Hepatocyte (in vitro differentiated cells): ENCODE results near the gene PTX4. TPM values are rescaled to one million over a fixed set of nuclear protein-coding genes. Genes with fewer than 3 reads are reported as not detected.

Source experiments
- DNase-seq: peaks from one replicate; pipeline ENCODE4 v3.0.0-alpha.2; 2016; ENCODE audit warnings: low spot score
- H2AFZ ChIP-seq: fragments of 200-600 bp; sonication (generic); 2 replicates; pipeline ENCODE4 v1.6.0; 2016; ENCODE audit warnings: antibody characterized with exemption, mild to moderate bottlenecking
- H3K27ac ChIP-seq: fragments of 200-600 bp; sonication (generic); 2 replicates; pipeline ENCODE4 v1.5.1; 2016; ENCODE audit warnings: mild to moderate bottlenecking
- H3K27me3 ChIP-seq: fragments of 200-600 bp; sonication (generic); 2 replicates; pipeline ENCODE4 v1.6.1; 2016
- H3K36me3 ChIP-seq: fragments of 200-600 bp; sonication (generic); replicated peaks from 2 replicates; pipeline ENCODE4 v1.5.1; 2016; ENCODE audit warnings: low read depth; ENCODE audit not compliant: insufficient read depth
- H3K4me1 ChIP-seq: fragments of 200-600 bp; sonication (generic); 2 replicates; pipeline ENCODE4 v1.5.1; 2016; ENCODE audit warnings: mild to moderate bottlenecking, moderate library complexity; ENCODE audit not compliant: insufficient read depth
- H3K4me2 ChIP-seq: fragments of 200-600 bp; sonication (generic); 2 replicates; pipeline ENCODE4 v1.6.0; 2016
- H3K4me3 ChIP-seq: fragments of 200-600 bp; sonication (generic); 2 replicates; pipeline ENCODE4 v1.5.1; 2016; ENCODE audit warnings: mild to moderate bottlenecking
- H3K79me2 ChIP-seq: fragments of 200-600 bp; sonication (generic); 2 replicates; pipeline ENCODE4 v1.6.0; 2017; ENCODE audit warnings: mild to moderate bottlenecking
- H3K9me2 ChIP-seq: fragments of 200-600 bp; sonication (generic); replicated peaks from 2 replicates; pipeline ENCODE4 v1.6.0; 2017; ENCODE audit warnings: mild to moderate bottlenecking; ENCODE audit not compliant: insufficient read depth
- H3K9me3 ChIP-seq: fragments of 200-600 bp; sonication (generic); 2 replicates; pipeline ENCODE4 v1.5.1; 2016; ENCODE audit warnings: low read depth, mild to moderate bottlenecking
- H4K20me1 ChIP-seq: fragments of 200-600 bp; sonication (generic); 2 replicates; pipeline ENCODE4 v1.6.0; 2016; ENCODE audit warnings: mild to moderate bottlenecking; ENCODE audit not compliant: insufficient read depth, poor library complexity, severe bottlenecking
- EZH2 ChIP-seq: fragments of 200-600 bp; sonication (generic); IDR thresholded peaks from 2 replicates; pipeline ENCODE4 v1.6.1; 2016; ENCODE audit warnings: antibody characterized with exemption, mild to moderate bottlenecking, borderline replicate concordance
- EZH2phosphoT487 ChIP-seq: fragments of 200-600 bp; sonication (generic); IDR thresholded peaks from one replicate; pipeline ENCODE4 v1.6.1; 2018; ENCODE audit warnings: antibody characterized with exemption, mild to moderate bottlenecking, low read depth, moderate library complexity; ENCODE audit not compliant: unreplicated experiment, severe bottlenecking
- WGBS: methylation state at CpG from one replicate; pipeline ENCODE4 v1.1.6; 2016; ENCODE audit warnings: low lambda C conversion rate; ENCODE audit errors: missing lambda C conversion rate; 5-methylcytosine and 5-hydroxymethylcytosine counted together
- polyA plus RNA-seq: library from polyadenylated mRNA; unstranded; fragments of >200 nt; fragmentation: Nextera tagmentation; extraction: Ambion mirVana; gene quantifications from 2 replicates; pipeline ENCODE4 v1.2.1, GENCODE V29; 2016
- total RNA-seq: library from RNA; depleted of rRNA; stranded (reverse); fragments of >200 nt; gene quantifications from 2 replicates; pipeline ENCODE4 v1.2.3, GENCODE V29; 2014
- TF ChIP-seq, protein P1 (sequence below): fragments of 200-600 bp; sonication (generic); IDR thresholded peaks from 2 replicates; pipeline ENCODE4 v1.5.1; 2016; ENCODE audit warnings: antibody characterized with exemption, mild to moderate bottlenecking; ENCODE audit not compliant: poor library complexity

PTX4 gene
- total and polyA plus RNA-seq, 2 experiments from 2014 or later, result not detected

DNA sequence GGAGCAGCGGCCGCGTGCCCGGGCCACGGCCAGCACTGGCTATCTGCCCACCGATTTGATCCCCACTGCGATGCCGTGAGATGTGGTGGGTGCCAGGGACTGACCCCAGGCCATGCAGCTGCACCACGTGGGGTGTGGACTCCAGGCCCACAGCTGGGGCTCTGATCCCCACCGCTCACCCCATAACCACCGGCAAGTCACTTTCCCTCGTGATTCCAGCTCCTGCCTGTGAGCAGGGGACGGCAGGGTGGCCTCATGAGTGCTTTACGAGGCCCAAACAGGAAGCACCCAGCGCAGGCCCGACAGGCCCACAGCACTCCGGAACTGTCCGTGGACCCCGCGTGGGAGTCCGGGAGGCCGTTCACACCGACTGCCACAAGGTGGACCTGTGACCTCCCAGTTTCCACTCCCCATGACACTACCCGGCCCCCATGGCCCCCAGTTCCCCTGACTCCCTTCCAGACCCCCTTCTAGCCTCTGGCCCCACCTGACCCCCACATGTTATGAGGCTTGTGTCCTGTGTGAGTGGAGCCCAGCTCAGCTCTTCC, 616 bp downstream of the PTX4 start:
- Histone ChIP-seq H3K4me3 (no peak overlapping the region), H3K79me2 (no peaks in the 10 kb centered on the region), H4K20me1 (no peaks in the 10 kb centered on the region), H3K27ac (no peak overlapping the region), H3K9me3 (no peaks in the 10 kb centered on the region), H3K4me2 (no peak overlapping the region), H3K9me2 (no peaks in the 10 kb centered on the region), H3K4me1 (peaks cover 5% of the 10 kb centered on the region), H3K36me3 (no peaks in the 10 kb centered on the region), H2AFZ (no peak overlapping the region), H3K27me3 (no peaks in the 10 kb centered on the region)
- 91% methylated on average over 21 of the region's 24 CpGs for WGBS
- TF ChIP-seq, protein P1, sequence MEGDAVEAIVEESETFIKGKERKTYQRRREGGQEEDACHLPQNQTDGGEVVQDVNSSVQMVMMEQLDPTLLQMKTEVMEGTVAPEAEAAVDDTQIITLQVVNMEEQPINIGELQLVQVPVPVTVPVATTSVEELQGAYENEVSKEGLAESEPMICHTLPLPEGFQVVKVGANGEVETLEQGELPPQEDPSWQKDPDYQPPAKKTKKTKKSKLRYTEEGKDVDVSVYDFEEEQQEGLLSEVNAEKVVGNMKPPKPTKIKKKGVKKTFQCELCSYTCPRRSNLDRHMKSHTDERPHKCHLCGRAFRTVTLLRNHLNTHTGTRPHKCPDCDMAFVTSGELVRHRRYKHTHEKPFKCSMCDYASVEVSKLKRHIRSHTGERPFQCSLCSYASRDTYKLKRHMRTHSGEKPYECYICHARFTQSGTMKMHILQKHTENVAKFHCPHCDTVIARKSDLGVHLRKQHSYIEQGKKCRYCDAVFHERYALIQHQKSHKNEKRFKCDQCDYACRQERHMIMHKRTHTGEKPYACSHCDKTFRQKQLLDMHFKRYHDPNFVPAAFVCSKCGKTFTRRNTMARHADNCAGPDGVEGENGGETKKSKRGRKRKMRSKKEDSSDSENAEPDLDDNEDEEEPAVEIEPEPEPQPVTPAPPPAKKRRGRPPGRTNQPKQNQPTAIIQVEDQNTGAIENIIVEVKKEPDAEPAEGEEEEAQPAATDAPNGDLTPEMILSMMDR, result no peak
- TF ChIP-seq EZH2 (no peak), EZH2phosphoT487 (no peak)
- DNase-seq, result no peak

DNA sequence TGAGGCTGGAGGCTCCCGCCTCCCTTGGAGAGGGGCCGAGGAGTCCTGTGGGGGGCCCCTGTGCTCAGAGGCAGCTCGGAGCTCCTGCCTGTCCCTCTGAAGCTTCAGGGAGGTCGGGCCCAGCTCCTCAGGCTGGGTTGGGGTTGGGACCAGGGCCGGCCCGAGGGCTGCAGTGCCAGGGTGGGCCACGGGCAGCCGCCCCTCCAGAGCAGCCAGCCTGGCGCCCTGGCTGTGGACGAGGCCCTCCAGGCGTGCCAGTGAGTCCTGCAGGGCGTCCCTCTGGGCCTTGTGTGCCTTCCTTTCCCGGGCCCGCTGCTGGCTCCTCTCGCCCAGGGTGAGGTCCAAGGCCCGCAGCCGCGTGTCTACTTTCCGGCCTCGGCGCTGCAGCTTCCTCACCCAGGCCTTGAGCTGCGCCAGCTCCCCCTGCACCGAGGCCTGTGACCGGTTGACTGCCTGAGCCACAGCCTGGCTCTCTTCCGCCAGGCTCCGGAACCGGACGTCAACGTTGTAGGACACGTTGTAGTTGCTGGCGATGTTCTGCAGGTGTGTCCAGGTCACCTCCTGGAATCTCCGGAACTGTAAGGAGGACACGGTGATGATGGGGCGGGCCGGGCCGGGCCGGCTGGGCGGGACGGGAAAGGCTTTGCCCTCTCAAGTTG, 1.2 kb downstream of the PTX4 start:
- Histone ChIP-seq H3K36me3 (no peaks in the 10 kb centered on the region), H3K27me3 (no peaks in the 10 kb centered on the region), H3K9me2 (no peaks in the 10 kb centered on the region), H3K27ac (no peak overlapping the region), H3K4me3 (no peak overlapping the region), H3K4me2 (no peak overlapping the region), H3K4me1 (peaks cover under 1% of the 10 kb centered on the region), H3K79me2 (no peaks in the 10 kb centered on the region), H4K20me1 (no peaks in the 10 kb centered on the region), H3K9me3 (no peaks in the 10 kb centered on the region), H2AFZ (no peak overlapping the region)
- TF ChIP-seq EZH2 (no peak), EZH2phosphoT487 (no peak)
- TF ChIP-seq, protein P1, result no peak
- WGBS, result 95% methylated on average over 29 of the region's 39 CpGs
- DNase-seq, result no peak

DNA sequence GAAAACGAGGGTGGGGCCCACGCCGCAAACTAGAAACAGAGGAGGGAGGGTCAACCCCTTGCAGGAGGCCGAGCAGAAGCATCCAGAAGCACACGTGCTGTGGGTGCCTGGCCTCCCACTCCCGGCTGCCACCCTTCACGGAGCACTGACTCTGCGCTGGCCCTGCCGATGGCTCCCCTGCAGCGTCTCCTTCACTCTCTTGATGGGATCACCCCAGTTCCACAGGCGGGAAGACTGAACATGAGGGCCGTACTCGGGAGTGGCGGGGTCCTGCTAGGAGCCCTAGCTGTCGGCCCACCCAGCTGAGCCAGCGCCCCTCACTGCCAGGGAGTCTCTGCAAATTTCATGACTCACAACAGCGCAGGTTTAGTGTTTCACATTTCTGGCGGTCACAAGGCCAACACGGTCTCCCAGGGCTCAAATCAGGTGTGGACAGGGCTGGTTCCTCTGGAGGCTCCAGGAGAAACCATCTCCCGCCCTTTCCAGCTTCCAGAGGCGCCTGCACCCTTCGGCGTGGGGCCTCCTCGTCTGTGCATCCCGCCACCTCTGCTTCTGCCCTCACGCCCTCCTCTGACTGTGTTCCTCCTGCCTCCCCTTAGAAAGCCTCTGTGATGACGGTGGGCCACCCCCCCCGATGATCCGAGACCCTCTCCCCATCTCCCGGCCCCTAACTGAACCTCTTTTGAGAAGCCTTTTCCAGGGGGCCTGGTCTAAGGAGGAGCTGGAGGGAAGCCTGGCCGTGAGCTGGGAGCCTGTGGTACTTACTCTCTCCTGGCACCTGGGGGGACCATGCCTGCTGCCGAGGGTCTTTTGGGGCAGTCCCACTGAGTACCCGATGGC, 2.0 kb downstream of the PTX4 start:
- Histone ChIP-seq H3K4me2 (no peak overlapping the region), H3K4me3 (no peak overlapping the region), H3K4me1 (no peaks in the 10 kb centered on the region), H3K9me3 (no peaks in the 10 kb centered on the region), H3K27me3 (no peaks in the 10 kb centered on the region), H3K27ac (no peak overlapping the region), H3K9me2 (no peaks in the 10 kb centered on the region), H4K20me1 (no peaks in the 10 kb centered on the region), H3K79me2 (no peaks in the 10 kb centered on the region), H2AFZ (no peak overlapping the region), H3K36me3 (no peaks in the 10 kb centered on the region)
- 88% methylated on average over 33 of the region's 33 CpGs for WGBS
- TF ChIP-seq, protein P1, result no peak
- no peak for TF ChIP-seq EZH2phosphoT487
- no peak for TF ChIP-seq EZH2
- DNase-seq, result no peak
